Bronchial epithelial cell (primary cell): ENCODE measurements around the gene MYZAP. TPM values are rescaled to one million over a fixed set of nuclear protein-coding genes. Genes with fewer than 3 reads are reported as not detected.

Source experiments
- DNase-seq: peaks from one replicate; pipeline ENCODE4 v3.0.0-alpha.2; 2010; ENCODE audit warnings: low read depth
- FAIRE-seq: peaks from 2 replicates; lab custom pipeline; 2011; peaks lifted over from hg19 to GRCh38; lab: Jason Lieb, UNC
- H3K27me3 ChIP-seq: 2 replicates; pipeline ENCODE4 v1.5.1; 2011; ENCODE audit warnings: low read length; ENCODE audit not compliant: control insufficient read depth, insufficient read depth
- H3K36me3 ChIP-seq: 2 replicates; pipeline ENCODE4 v1.5.1; 2011; ENCODE audit warnings: low read length; ENCODE audit not compliant: control insufficient read depth, insufficient read depth
- H3K4me3 ChIP-seq: 2 replicates; pipeline ENCODE4 v1.5.1; 2011; ENCODE audit warnings: mild to moderate bottlenecking, low read depth, low read length, control low read depth
- total RNA-seq: library from RNA; depleted of rRNA; stranded (reverse); fragments of >200 nt; gene quantifications from 2 replicates; pipeline ENCODE4 v1.2.1, GENCODE V29; 2014
- TF ChIP-seq, protein P1 (sequence below): IDR thresholded peaks from 2 replicates; pipeline ENCODE4 v1.5.1; 2011; ENCODE audit warnings: mild to moderate bottlenecking, moderate library complexity, low read length, control low read depth, inconsistent platforms; ENCODE audit not compliant: insufficient read depth, severe bottlenecking

Gene MYZAP
- total RNA-seq, 1 donor from 2014 or later = 2.4 TPM

DNA sequence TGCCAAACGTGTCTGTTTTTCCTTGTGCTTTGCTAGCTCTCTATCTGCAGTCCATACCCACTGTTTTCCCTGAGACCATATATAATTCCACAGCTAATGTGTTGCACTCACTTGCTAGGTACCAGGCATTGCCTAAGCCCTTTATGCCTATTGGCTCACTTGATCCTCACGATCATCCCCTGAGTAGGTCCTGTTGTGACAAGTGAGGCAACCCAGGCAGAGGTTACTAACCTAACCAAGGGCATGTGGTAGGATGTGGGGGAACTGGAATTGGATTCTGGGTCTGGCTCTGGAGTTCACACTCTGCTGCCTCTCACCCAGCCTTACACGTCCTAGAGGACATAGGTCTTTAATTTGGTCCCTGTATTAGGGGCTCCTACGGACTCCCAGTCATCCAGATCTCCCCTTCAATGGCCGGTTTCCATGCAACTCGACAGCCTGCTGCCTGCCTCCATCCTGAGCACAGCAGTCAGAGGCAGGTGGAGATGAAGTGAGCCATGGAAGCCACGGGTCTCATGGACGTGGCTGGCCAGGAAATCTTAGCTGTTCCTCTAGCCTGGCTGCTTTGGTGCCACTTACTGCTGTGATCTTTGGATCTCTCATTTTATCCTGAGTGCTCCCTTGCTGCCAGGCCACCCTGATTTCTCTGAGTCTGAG lies 38.9 kb upstream of the MYZAP start:
- H3K4me3 ChIP-seq = no peak overlapping the region
- no peaks in the 10 kb centered on the region for H3K36me3 ChIP-seq
- FAIRE-seq (no peak), DNase-seq (peak; percentile 73)
- TF ChIP-seq, protein P1, sequence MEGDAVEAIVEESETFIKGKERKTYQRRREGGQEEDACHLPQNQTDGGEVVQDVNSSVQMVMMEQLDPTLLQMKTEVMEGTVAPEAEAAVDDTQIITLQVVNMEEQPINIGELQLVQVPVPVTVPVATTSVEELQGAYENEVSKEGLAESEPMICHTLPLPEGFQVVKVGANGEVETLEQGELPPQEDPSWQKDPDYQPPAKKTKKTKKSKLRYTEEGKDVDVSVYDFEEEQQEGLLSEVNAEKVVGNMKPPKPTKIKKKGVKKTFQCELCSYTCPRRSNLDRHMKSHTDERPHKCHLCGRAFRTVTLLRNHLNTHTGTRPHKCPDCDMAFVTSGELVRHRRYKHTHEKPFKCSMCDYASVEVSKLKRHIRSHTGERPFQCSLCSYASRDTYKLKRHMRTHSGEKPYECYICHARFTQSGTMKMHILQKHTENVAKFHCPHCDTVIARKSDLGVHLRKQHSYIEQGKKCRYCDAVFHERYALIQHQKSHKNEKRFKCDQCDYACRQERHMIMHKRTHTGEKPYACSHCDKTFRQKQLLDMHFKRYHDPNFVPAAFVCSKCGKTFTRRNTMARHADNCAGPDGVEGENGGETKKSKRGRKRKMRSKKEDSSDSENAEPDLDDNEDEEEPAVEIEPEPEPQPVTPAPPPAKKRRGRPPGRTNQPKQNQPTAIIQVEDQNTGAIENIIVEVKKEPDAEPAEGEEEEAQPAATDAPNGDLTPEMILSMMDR = no peak
- no peaks in the 10 kb centered on the region for H3K27me3 ChIP-seq

DNA sequence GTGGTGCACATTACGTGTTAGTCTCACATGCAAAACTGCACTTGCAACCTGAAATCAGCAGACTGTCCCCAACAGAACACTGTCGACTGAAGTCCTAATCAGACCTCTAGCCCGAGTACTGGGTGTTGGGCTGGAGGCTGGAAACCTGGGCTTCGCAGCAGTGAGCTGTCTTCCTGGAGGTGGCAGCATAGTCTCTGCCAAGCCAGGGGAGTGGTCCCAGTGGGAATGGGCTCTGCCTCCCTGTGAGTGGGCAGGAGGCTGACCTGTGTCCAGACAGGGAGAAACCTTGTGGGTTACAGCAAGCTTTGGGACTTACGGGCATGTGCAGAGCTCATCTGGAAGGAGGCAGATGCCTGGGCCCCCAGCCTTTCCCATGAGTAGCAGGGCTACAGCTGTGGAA lies 38.2 kb upstream of the MYZAP start:
- DNase-seq (no peak), FAIRE-seq (no peak)
- TF ChIP-seq, protein P1 = no peak
- no peaks in the 10 kb centered on the region for H3K27me3 ChIP-seq
- H3K36me3 ChIP-seq = no peaks in the 10 kb centered on the region
- no peak overlapping the region for H3K4me3 ChIP-seq

DNA sequence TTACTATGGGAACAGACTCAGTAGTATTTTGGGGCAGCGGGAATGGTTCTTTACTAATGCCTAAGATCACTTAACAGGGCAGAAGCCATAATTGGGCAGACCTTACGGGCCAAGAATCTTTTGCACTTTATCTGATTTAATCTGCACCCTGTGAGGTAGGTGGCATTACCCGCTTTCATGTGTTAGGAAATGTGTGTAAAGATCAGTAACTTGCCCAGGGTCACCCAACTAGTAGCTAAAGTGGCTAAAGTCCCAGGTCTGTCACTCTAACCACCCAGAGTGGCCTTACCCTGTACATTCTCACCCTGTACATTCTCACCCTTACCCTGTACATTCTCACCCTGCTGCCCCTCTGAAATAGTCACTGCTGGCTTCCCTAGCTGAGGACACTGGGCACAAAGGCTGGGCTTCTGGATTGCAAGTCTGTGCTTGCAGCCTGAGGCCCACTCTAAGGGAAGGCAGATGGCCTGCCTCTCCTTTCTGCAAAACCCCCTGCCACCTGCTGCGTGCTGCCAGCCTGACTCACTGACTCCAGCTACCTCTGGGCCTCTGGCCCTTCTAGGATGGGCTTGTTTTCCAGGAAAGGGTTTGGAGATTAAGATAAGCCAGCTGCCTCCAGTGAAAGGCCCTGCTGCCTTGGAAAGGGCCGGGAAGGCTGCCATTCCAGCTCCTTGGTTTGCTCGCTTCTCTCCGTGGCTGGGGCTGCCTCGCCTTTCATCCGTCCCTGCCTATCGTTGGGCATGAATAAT lies 37.5 kb upstream of the MYZAP start:
- TF ChIP-seq, protein P1 = no peak
- FAIRE-seq = peak; percentile 50
- Histone ChIP-seq H3K36me3 (no peaks in the 10 kb centered on the region), H3K27me3 (no peaks in the 10 kb centered on the region), H3K4me3 (no peak overlapping the region)
- DNase-seq = peak; percentile 75

DNA sequence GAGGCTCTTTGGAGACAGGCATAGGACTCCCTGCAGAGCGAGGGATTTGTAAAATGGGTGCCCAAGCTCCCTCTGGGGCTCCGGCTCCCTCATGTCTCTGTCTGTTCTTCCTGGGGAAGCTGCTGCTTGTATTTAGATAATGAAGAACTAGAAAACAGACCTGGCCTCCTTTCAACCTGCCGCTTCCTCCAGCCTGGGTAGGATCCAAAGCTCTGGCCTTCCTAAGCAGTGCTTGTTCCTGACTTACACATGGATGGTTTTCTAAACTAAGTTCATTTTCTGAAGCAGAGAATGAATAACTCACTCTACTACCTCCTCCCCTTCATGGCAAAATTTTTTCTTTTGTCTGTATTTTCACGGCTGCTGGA lies 36.9 kb upstream of the MYZAP start:
- Histone ChIP-seq H3K4me3 (no peak overlapping the region), H3K27me3 (no peaks in the 10 kb centered on the region), H3K36me3 (no peaks in the 10 kb centered on the region)
- FAIRE-seq (no peak), DNase-seq (no peak)
- TF ChIP-seq, protein P1 = no peak

DNA sequence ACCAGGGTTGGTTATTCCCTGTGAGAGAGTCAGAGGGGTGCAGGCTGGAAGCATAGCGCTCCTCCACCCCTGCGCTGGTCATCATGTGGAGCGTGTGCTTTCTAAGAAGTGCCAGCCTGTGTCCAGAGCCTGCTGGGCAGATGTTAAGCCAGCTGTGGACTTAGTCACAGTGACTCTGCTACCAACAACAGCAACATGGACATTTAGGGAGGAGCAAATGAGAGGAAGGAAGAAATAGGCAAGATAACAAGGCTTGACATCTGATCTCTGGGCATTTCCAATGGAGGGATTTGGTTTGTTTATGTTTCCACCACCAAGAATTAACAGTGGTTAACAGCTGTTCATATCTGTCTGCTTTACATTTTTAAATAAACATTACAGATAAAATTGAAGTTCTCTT lies 36.4 kb upstream of the MYZAP start:
- TF ChIP-seq, protein P1 = no peak
- Histone ChIP-seq H3K27me3 (no peaks in the 10 kb centered on the region), H3K36me3 (no peaks in the 10 kb centered on the region), H3K4me3 (no peak overlapping the region)
- DNase-seq (no peak), FAIRE-seq (no peak)
